ENCODE measurements around the gene RAB27B. TPM values are rescaled to one million over a fixed set of nuclear protein-coding genes. Genes with fewer than 3 reads are reported as not detected.

Gene RAB27B
- total and polyA plus RNA-seq, 8 donors = 1.8 to 102 (median 17.0) TPM

DNA sequence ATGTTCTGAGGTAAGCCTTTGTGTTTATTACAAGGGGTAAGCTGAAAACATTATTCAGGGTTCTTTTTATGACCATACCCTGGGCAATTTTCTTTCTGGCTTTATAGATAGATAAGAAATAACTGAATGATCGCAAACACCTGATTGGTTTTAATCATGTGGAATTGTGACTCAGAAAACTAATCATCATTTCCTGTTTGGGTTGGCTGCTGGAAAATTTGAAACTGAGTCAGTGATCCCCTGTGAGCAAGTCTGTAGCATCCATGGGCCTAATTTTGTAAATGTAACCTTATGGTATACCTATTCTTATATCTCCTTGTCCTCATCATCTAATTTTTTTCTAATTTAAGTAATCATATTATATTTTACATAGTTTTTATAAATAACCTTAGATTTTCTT is 96.7 kb downstream of the RAB27B start:
- no peak for DNase-seq
- Histone ChIP-seq H3K9me3 (no peaks in the 10 kb centered on the region), H3K27ac (no peak overlapping the region), H3K27me3 (no peaks in the 10 kb centered on the region), H3K4me3 (no peak overlapping the region), H3K36me3 (peaks cover 0 to 60% (median 22%) of the 10 kb centered on the region in 4 donors), H3K4me1 (no peaks in the 10 kb centered on the region)
- 78 to 100% (median 88%) methylated on average over 1 of the region's 1 CpG for WGBS, 5 donors
- TF ChIP-seq, protein P1, sequence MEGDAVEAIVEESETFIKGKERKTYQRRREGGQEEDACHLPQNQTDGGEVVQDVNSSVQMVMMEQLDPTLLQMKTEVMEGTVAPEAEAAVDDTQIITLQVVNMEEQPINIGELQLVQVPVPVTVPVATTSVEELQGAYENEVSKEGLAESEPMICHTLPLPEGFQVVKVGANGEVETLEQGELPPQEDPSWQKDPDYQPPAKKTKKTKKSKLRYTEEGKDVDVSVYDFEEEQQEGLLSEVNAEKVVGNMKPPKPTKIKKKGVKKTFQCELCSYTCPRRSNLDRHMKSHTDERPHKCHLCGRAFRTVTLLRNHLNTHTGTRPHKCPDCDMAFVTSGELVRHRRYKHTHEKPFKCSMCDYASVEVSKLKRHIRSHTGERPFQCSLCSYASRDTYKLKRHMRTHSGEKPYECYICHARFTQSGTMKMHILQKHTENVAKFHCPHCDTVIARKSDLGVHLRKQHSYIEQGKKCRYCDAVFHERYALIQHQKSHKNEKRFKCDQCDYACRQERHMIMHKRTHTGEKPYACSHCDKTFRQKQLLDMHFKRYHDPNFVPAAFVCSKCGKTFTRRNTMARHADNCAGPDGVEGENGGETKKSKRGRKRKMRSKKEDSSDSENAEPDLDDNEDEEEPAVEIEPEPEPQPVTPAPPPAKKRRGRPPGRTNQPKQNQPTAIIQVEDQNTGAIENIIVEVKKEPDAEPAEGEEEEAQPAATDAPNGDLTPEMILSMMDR (IDR thresholded peaks at IDR 0.05) = no peak
- TF ChIP-seq POLR2A (IDR thresholded peaks at IDR 0.05) = no peak
- TF ChIP-seq EP300 (IDR thresholded peaks at IDR 0.05) = no peak
- TF ChIP-seq POLR2AphosphoS5 (IDR thresholded peaks at IDR 0.05) = no peak
- intact Hi-C loops (cut with DNase I; ENCODE audit: low total_unique reads) = no loop called here

DNA sequence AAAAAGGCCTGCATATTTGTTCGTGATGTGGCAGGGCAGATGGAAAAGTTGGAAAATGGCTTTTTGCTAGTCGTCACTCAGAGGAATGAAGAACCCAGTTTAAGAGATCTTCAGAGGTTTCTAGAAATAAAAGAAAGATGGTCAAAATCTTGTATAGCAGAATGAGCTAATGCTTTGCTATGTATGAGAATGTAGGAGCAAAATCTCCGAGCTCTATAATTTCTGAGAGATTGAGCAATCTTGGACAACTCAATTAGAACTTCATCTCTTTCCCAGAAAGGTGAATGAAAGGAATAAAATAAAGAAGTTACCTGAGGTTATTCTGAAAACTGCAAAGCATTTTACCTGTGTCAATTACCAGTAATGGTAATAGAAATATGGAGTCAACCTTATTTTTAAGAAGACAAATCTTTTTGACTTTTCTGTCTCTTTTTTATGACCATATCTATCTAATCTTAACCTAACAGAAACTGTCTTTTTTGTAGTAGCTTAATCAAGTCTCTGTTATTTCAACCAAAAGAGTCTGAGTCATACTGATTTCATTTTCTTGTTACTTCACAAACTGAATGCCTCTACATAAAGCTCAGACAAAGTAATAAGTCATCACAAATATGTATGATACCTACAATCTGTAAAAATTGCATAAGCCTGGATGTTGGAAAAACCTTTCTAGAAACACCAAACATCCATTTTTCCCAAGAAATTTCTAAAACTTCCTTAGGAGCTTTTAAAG is 98.5 kb downstream of the RAB27B start:
- TF ChIP-seq EP300 (IDR thresholded peaks at IDR 0.05) (no peak), POLR2AphosphoS5 (IDR thresholded peaks at IDR 0.05) (no peak), POLR2A (IDR thresholded peaks at IDR 0.05) (no peak)
- TF ChIP-seq, protein P1 (IDR thresholded peaks at IDR 0.05) = no peak
- intact Hi-C loops (cut with DNase I; ENCODE audit: low total_unique reads) = no loop called here

DNA sequence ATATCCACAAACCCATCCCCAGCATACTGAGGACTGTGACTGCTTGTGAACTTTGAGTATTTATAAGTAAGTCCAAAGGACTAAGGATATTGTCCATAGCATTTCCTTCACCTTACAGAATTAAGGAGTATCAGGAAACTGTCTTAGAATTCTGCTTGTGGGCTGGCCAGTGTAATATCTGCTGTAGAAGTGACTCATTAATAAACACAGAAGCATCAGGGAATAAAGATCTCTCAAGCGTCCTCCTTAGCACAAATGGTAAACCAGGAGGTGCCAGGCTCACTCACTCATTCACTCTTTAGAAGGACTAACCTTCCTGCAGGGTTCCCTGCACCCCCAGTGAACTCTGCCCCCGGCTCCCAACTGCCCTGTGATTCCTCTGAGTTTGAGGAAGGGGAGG is 100.0 kb downstream of the RAB27B start:
- Histone ChIP-seq H3K36me3 (peaks cover 0 to 55% (median 21%) of the 10 kb centered on the region in 4 donors), H3K27ac (no peak overlapping the region), H3K9me3 (no peaks in the 10 kb centered on the region), H3K4me3 (no peak overlapping the region), H3K27me3 (no peaks in the 10 kb centered on the region), H3K4me1 (no peaks in the 10 kb centered on the region)
- intact Hi-C loops (cut with DNase I; ENCODE audit: low total_unique reads) = no loop called here
- TF ChIP-seq, protein P1 (IDR thresholded peaks at IDR 0.05) = no peak
- TF ChIP-seq POLR2A (IDR thresholded peaks at IDR 0.05) = no peak
- no peak for TF ChIP-seq EP300 (IDR thresholded peaks at IDR 0.05)
- no peak for DNase-seq
- WGBS, 5 donors = 75 to 87% (median 79%) methylated on average over 2 of the region's 2 CpGs

More for the DNA sequence above, 98.5 kb downstream of the RAB27B start:
- Histone ChIP-seq H3K4me1 (no peaks in the 10 kb centered on the region), H3K36me3 (peaks cover 0 to 52% (median 22%) of the 10 kb centered on the region in 4 donors), H3K4me3 (no peak overlapping the region), H3K27ac (no peak overlapping the region), H3K27me3 (no peaks in the 10 kb centered on the region), H3K9me3 (no peaks in the 10 kb centered on the region)
- no peak for DNase-seq
- WGBS, 5 donors = 91 to 97% (median 96%) methylated on average over 3 of the region's 3 CpGs

DNA sequence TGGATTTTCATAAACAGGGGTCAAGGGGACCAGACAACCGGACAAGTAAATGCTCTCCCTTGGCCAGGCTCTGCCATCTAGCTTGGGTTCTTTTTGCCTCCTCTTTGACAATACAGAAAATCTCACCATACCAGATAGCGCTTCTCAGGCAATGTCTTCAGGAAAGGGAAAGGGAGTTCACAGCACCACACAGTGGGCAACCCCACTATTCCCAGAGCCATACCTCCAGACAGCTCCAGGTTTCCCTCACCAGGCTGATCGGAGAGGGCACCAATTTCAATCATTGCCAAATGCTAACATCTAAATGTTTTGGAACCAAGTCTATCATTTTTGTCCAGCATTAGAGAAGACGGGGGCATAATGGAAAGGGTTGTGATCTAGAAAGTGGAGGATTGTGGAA is 102.9 kb downstream of the RAB27B start:
- Histone ChIP-seq H3K4me1 (no peaks in the 10 kb centered on the region), H3K27ac (no peak overlapping the region), H3K27me3 (no peaks in the 10 kb centered on the region), H3K4me3 (no peak overlapping the region), H3K36me3 (peaks cover 0 to 64% (median 16%) of the 10 kb centered on the region in 4 donors), H3K9me3 (no peaks in the 10 kb centered on the region)
- DNase-seq = no peak
- TF ChIP-seq POLR2A (IDR thresholded peaks at IDR 0.05) = no peak
- TF ChIP-seq, protein P1 (IDR thresholded peaks at IDR 0.05) = no peak
- no peak for TF ChIP-seq EP300 (IDR thresholded peaks at IDR 0.05)
- no peak for TF ChIP-seq POLR2AphosphoS5 (IDR thresholded peaks at IDR 0.05)
- 93 to 98% (median 95%) methylated on average over 4 of the region's 4 CpGs for WGBS, 5 donors
- intact Hi-C loops (cut with DNase I; ENCODE audit: low total_unique reads) = no loop called here
